DOHH2 (cell line): Measurements from ENCODE around the gene LLPH.

Source experiments
- H3F3A ChIP-seq: fragments of 200-600 bp; sonication (generic), shearing (Covaris generic); 2 replicates; pipeline ENCODE4 v1.6.0; 2016; ENCODE audit warnings: antibody characterized with exemption, mild to moderate bottlenecking; ENCODE audit not compliant: control insufficient read depth, insufficient read depth
- H3K27ac ChIP-seq: fragments of 200-600 bp; sonication (generic); 2 replicates; pipeline ENCODE4 v1.5.1; 2014; ENCODE audit warnings: low read depth, mild to moderate bottlenecking, low read length, moderate library complexity
- H3K27me3 ChIP-seq: fragments of 200-600 bp; sonication (generic); 2 replicates; pipeline ENCODE4 v1.6.1; 2014; ENCODE audit warnings: mild to moderate bottlenecking, low read length, mixed read lengths; ENCODE audit not compliant: control insufficient read depth
- H3K36me3 ChIP-seq: fragments of 200-600 bp; sonication (generic); 2 replicates; pipeline ENCODE4 v1.6.1; 2014; ENCODE audit warnings: mild to moderate bottlenecking, low read length, moderate library complexity, mixed read lengths; ENCODE audit not compliant: control insufficient read depth
- H3K4me1 ChIP-seq: fragments of 200-600 bp; sonication (generic); 2 replicates; pipeline ENCODE4 v1.6.1; 2014; ENCODE audit warnings: mild to moderate bottlenecking, low read length, mixed read lengths; ENCODE audit not compliant: control insufficient read depth
- H3K4me2 ChIP-seq: fragments of 200-600 bp; sonication (generic); 2 replicates; pipeline ENCODE4 v1.6.0; 2014; ENCODE audit warnings: mild to moderate bottlenecking, low read length, moderate library complexity
- H3K4me3 ChIP-seq: fragments of 200-600 bp; sonication (generic); 2 replicates; pipeline ENCODE4 v1.5.1; 2014; ENCODE audit warnings: mild to moderate bottlenecking, low read length, mixed read lengths
- H3K79me2 ChIP-seq: fragments of 200-600 bp; sonication (generic); 2 replicates; pipeline ENCODE4 v1.6.1; 2014; ENCODE audit warnings: mild to moderate bottlenecking, low read length, mixed read lengths; ENCODE audit not compliant: control insufficient read depth
- H3K9me2 ChIP-seq: fragments of 200-600 bp; sonication (generic); replicated peaks from 2 replicates; pipeline ENCODE4 v1.6.1; 2014; ENCODE audit warnings: mild to moderate bottlenecking, low read length, mixed read lengths; ENCODE audit not compliant: control insufficient read depth
- H3K9me3 ChIP-seq: fragments of 200-600 bp; sonication (generic); 2 replicates; pipeline ENCODE4 v1.6.1; 2014; ENCODE audit warnings: antibody characterized with exemption, low read length, mixed read lengths; ENCODE audit not compliant: control insufficient read depth, insufficient read depth
- H4K20me1 ChIP-seq: fragments of 200-600 bp; sonication (generic); 2 replicates; pipeline ENCODE4 v1.6.0; 2014; ENCODE audit warnings: low read depth, mild to moderate bottlenecking, antibody characterized with exemption, low read length, moderate library complexity; ENCODE audit not compliant: control insufficient read depth, insufficient read depth
- EZH2phosphoT487 ChIP-seq: fragments of 200-600 bp; sonication (generic); IDR thresholded peaks from 2 replicates; pipeline ENCODE4 v1.6.1; 2017; ENCODE audit warnings: borderline replicate concordance, mild to moderate bottlenecking, antibody characterized with exemption, low read length, moderate library complexity, mixed read lengths
- TF ChIP-seq, protein P1 (sequence below): fragments of 200-600 bp; sonication (generic); IDR thresholded peaks from one replicate; pipeline ENCODE4 v1.5.1; 2014; ENCODE audit warnings: antibody characterized with exemption, mild to moderate bottlenecking, low read depth, low read length; ENCODE audit not compliant: poor library complexity, severe bottlenecking

The LLPH gene

DNA sequence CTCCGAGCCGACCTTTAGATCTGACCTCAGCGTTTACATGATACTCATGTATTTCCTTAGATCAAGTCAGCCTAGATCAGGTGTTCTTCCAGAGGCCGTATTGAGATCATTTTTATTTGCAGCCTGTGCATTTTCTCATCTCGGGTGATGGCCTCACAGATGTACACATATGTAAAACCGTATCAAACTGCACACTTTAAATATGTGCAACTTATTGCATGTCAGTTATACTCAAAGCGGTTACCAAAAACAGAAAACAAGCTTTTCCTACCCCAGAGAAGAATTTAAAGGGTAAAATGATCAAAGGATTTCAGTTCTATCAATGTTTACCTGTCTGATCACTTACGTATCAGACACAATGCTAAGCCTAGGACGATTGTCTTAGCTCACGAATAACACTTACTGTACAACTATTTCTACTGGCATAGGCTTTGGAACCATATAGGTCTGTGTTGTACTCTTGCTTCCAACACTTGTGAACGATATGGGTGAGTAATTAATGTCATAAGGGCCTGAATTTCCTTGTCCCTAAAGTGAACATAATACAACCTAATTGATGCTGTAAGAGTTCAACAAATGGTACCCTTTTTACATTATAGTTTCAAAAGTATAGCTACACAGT is 628 bp upstream of the LLPH start:
- peaks cover 3% of the 10 kb centered on the region; the same call in 1 of the 2 replicates for H3F3A ChIP-seq
- peak overlapping the region; percentile 97 for H3K4me3 ChIP-seq
- H3K27ac ChIP-seq, result peak overlapping the region; percentile 39
- peaks cover 48% of the 10 kb centered on the region for H3K36me3 ChIP-seq
- H3K4me2 ChIP-seq, result peak overlapping the region; percentile 85
- H3K4me1 ChIP-seq, result peaks cover 30% of the 10 kb centered on the region
- TF ChIP-seq, protein P1, sequence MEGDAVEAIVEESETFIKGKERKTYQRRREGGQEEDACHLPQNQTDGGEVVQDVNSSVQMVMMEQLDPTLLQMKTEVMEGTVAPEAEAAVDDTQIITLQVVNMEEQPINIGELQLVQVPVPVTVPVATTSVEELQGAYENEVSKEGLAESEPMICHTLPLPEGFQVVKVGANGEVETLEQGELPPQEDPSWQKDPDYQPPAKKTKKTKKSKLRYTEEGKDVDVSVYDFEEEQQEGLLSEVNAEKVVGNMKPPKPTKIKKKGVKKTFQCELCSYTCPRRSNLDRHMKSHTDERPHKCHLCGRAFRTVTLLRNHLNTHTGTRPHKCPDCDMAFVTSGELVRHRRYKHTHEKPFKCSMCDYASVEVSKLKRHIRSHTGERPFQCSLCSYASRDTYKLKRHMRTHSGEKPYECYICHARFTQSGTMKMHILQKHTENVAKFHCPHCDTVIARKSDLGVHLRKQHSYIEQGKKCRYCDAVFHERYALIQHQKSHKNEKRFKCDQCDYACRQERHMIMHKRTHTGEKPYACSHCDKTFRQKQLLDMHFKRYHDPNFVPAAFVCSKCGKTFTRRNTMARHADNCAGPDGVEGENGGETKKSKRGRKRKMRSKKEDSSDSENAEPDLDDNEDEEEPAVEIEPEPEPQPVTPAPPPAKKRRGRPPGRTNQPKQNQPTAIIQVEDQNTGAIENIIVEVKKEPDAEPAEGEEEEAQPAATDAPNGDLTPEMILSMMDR, result no peak
- TF ChIP-seq EZH2phosphoT487, result no peak
- no peaks in the 10 kb centered on the region for H3K27me3 ChIP-seq
- no peaks in the 10 kb centered on the region for H3K9me2 ChIP-seq
- peaks cover 70% of the 10 kb centered on the region for H3K79me2 ChIP-seq
- no peaks in the 10 kb centered on the region for H3K9me3 ChIP-seq
- H4K20me1 ChIP-seq, result 0 out of 2 replicates have a peak, but pooled peaks cover 3% of the 10 kb centered on the region

DNA sequence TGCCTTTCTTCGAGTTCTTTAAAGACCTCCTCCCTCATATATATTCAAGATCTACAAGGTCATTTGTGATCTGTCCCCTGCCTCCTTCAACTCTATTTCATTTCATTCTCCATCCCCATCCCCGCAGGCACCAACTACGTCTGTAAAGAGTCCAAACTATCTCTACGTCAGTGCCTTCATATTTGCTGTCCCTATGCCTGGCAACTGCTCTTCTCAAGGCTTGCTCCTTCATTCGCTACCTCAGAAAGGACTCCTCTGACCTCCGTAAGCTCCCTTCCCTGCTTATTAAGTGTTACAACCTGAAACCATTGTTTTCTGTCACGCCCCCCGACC is 650 bp downstream of the LLPH start:
- Histone ChIP-seq H3K4me2 (peak overlapping the region; percentile 85), H3K27ac (peak overlapping the region; percentile 39; the same call in 1 of the 2 replicates), H3K4me1 (peaks cover 30% of the 10 kb centered on the region), H3K4me3 (peak overlapping the region; percentile 97), H3K9me2 (no peaks in the 10 kb centered on the region), H3F3A (peaks cover 3% of the 10 kb centered on the region; the same call in 1 of the 2 replicates), H3K79me2 (peaks cover 80% of the 10 kb centered on the region), H4K20me1 (0 out of 2 replicates have a peak, but pooled peaks cover 3% of the 10 kb centered on the region), H3K36me3 (peaks cover 56% of the 10 kb centered on the region), H3K9me3 (no peaks in the 10 kb centered on the region), H3K27me3 (no peaks in the 10 kb centered on the region)
- no peak for TF ChIP-seq EZH2phosphoT487
- TF ChIP-seq, protein P1, result no peak

DNA sequence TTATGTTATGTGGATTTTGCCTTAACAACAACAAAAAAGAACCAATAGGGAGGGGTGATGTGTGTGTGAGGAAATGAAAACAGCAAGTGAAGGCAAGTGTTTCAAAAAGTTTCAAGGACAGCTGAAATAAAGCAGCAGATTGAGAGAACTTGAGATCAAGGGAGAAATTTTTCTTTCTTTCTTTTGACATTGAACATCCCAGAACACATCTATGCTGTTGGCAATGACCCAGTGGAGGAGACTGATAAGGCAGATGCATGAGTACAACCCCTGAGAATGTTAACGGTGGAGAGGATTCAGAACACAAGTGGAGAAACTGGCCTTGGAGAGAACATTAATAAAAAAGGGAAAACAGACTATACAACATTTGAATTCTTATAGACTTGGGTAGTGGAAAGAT is 2.9 kb downstream of the LLPH start:
- Histone ChIP-seq H3K79me2 (peaks cover 81% of the 10 kb centered on the region), H3K36me3 (peaks cover 71% of the 10 kb centered on the region), H3K9me2 (no peaks in the 10 kb centered on the region), H3K27me3 (no peaks in the 10 kb centered on the region), H3K27ac (no peak overlapping the region), H3K4me2 (no peak overlapping the region), H3K9me3 (no peaks in the 10 kb centered on the region), H3F3A (peaks cover 3% of the 10 kb centered on the region; the same call in 1 of the 2 replicates), H3K4me1 (peaks cover 28% of the 10 kb centered on the region), H3K4me3 (no peak overlapping the region), H4K20me1 (0 out of 2 replicates have a peak, but pooled peaks cover 3% of the 10 kb centered on the region)
- TF ChIP-seq EZH2phosphoT487, result no peak
- TF ChIP-seq, protein P1, result no peak
